Erythroblast (primary cell): ENCODE data around the gene OR56A5.

ENCODE experiments used
- GATA1 ChIP-seq: IDR thresholded peaks from 2 replicates; pipeline ENCODE4 v1.6.1; 2011; ENCODE audit warnings: low read depth, mild to moderate bottlenecking, control low read depth, low read length, moderate library complexity
- POLR2A ChIP-seq: IDR thresholded peaks from 2 replicates; pipeline ENCODE4 v1.6.1; 2011; ENCODE audit warnings: mild to moderate bottlenecking, low read length

DNA sequence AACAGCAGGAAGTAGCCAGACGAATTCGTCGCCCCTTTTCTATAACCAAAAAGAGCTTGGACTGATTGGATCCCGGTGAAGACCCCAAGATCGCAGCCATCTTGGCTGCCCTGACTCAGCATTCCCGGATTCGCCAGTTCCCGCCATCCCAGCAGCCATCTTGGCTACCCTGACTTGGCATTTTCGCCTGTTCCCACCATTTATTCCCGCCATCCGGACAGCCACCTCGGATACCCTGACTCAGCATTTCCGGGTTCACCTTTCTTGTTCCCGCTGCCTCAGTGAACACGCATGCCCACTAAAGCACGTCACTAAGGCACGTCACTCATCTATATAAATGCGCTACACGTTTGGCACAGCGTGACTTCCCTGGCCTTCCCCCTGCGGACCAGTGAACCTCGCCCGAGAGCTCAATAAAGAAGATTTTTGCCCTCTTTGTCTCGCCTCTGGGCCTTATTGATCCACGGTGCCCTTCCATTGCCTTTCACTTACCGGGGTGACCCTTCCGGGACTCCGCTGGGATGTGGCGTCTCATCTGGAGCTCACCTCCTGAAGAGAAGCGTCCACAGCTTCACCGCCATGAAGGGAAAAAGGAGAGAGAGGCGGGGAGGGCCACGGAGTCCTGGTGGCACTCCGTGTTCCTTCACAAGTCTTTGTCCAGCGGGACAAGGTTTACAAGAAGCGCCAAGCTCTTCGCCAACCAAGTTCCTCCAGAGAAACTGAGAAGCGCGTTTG lies 30.3 kb downstream of the OR56A5 start:
- TF ChIP-seq POLR2A: no peak
- no peak for TF ChIP-seq GATA1
